WERI-Rb-1 (cell line): ENCODE data around the gene PUDP.

ENCODE experiments used
- DNase-seq: peaks from one replicate; pipeline ENCODE4 v3.0.0-alpha.2; 2020
- H3K27ac ChIP-seq: fragments of 250-450 bp; sonication (Bioruptor Pico); 2 replicates; pipeline ENCODE4 v1.5.1; 2020; ENCODE audit warnings: mild to moderate bottlenecking, moderate library complexity
- H3K27me3 ChIP-seq: fragments of 250-450 bp; sonication (Bioruptor Pico); 2 replicates; pipeline ENCODE4 v1.5.1; 2021; ENCODE audit warnings: mild to moderate bottlenecking, low read depth, moderate library complexity; ENCODE audit not compliant: insufficient read depth, severe bottlenecking
- H3K36me3 ChIP-seq: fragments of 250-450 bp; sonication (Bioruptor Pico); 2 replicates; pipeline ENCODE4 v1.5.1; 2020; ENCODE audit warnings: mild to moderate bottlenecking, moderate library complexity
- H3K4me3 ChIP-seq: 2 replicates; pipeline ENCODE4 v1.5.1; 2011; ENCODE audit warnings: low read depth, mild to moderate bottlenecking, control low read depth, low read length
- H3K9me3 ChIP-seq: fragments of 250-450 bp; sonication (Bioruptor Pico); 2 replicates; pipeline ENCODE4 v1.5.1; 2021; ENCODE audit warnings: mild to moderate bottlenecking, moderate library complexity; ENCODE audit not compliant: severe bottlenecking
- TF ChIP-seq, protein P1 (sequence below): IDR thresholded peaks from 2 replicates; pipeline ENCODE4 v1.5.1; 2011; ENCODE audit warnings: low read depth, mild to moderate bottlenecking, control low read depth, inconsistent platforms, low read length

PUDP gene

DNA sequence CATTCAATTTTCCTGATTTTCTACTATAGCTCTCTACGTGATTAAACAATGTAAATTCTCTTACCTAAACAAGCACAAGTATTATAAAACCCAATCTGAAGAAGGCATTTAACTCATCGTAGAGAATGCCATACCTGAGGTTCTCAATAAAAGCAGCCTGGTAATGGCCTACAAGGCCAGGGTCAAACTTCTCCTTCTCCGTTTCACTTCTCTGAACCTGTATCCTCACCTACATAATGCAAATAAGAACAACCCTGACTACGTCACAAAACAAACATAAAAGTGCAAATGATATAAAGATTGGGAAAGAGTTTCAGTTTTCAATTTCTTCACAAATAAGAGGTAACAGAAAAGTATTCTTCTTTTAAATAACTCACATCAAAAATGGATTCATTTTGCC, 56.0 kb downstream of the PUDP start:
- H3K27me3 ChIP-seq, result no peaks in the 10 kb centered on the region
- no peak overlapping the region for H3K27ac ChIP-seq
- peaks cover 5% of the 10 kb centered on the region for H3K36me3 ChIP-seq
- TF ChIP-seq, protein P1, sequence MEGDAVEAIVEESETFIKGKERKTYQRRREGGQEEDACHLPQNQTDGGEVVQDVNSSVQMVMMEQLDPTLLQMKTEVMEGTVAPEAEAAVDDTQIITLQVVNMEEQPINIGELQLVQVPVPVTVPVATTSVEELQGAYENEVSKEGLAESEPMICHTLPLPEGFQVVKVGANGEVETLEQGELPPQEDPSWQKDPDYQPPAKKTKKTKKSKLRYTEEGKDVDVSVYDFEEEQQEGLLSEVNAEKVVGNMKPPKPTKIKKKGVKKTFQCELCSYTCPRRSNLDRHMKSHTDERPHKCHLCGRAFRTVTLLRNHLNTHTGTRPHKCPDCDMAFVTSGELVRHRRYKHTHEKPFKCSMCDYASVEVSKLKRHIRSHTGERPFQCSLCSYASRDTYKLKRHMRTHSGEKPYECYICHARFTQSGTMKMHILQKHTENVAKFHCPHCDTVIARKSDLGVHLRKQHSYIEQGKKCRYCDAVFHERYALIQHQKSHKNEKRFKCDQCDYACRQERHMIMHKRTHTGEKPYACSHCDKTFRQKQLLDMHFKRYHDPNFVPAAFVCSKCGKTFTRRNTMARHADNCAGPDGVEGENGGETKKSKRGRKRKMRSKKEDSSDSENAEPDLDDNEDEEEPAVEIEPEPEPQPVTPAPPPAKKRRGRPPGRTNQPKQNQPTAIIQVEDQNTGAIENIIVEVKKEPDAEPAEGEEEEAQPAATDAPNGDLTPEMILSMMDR, result no peak
- no peaks in the 10 kb centered on the region for H3K9me3 ChIP-seq
- DNase-seq, result no peak
- H3K4me3 ChIP-seq, result no peak overlapping the region

GRCh38 chrX:7090641-7091040, 57.3 kb downstream of the PUDP start:
- DNase-seq, result no peak
- TF ChIP-seq, protein P1, result no peak
- Histone ChIP-seq H3K27me3 (no peaks in the 10 kb centered on the region), H3K36me3 (peaks cover 5% of the 10 kb centered on the region), H3K9me3 (no peaks in the 10 kb centered on the region), H3K27ac (no peak overlapping the region), H3K4me3 (no peak overlapping the region)

- H3K27ac ChIP-seq, result peak overlapping the region; percentile 15; the same call in 1 of the 2 replicates
- DNase-seq, result peak; percentile 69
- H3K9me3 ChIP-seq, result no peaks in the 10 kb centered on the region
- no peak overlapping the region for H3K4me3 ChIP-seq
- no peaks in the 10 kb centered on the region for H3K27me3 ChIP-seq
- H3K36me3 ChIP-seq, result peaks cover 6% of the 10 kb centered on the region
- TF ChIP-seq, protein P1, result peak; percentile 75
These were observed 58.9 kb downstream of the PUDP start for GRCh38 chrX:7088968-7089615.

DNA sequence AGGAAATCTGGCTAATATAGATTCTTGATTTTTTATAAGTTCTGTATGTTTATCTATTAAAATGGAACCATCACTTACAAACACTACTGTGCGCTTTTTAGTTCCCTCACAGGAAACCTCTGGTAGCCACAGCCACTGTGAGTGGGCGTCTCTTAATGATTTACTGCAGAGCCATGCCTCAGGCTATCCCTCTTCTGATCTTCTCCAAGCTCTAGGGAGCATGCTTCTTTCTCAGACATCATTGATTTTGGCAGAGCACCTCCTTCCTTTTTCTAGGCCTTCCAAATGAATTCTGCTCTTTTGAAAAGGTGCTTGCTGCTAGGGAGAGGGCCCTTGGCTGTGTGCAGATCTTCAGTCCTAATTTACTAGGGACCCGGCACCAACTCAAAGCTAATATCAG, 61.6 kb downstream of the PUDP start:
- Histone ChIP-seq H3K4me3 (no peak overlapping the region), H3K27ac (no peak overlapping the region), H3K27me3 (no peaks in the 10 kb centered on the region), H3K36me3 (peaks cover 13% of the 10 kb centered on the region), H3K9me3 (no peaks in the 10 kb centered on the region)
- no peak for DNase-seq
- TF ChIP-seq, protein P1, result no peak

DNA sequence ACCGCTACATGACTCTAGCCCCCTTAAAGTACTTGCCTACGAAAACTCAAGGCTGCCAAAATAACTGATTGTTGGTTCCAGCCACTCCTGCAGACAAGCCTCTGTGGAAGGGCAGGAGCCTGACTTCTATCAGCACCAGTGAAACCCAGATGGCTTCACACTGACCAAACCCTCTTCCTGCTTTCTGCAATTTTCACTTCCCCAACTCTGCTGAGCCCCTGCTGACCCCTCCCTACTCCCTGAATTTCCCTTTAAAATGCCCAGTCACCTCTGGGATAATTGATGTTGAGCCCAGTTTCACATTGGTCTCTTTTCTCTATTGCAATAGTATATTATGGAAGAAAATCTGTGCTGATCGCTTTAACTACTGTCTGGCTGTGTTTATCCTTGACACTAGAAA, 62.1 kb downstream of the PUDP start:
- Histone ChIP-seq H3K9me3 (no peaks in the 10 kb centered on the region), H3K36me3 (peaks cover 13% of the 10 kb centered on the region), H3K4me3 (no peak overlapping the region), H3K27ac (no peak overlapping the region), H3K27me3 (no peaks in the 10 kb centered on the region)
- no peak for DNase-seq
- TF ChIP-seq, protein P1, result no peak

GRCh38 chrX:7084841-7085240, 63.1 kb downstream of the PUDP start:
- Histone ChIP-seq H3K36me3 (peaks cover 13% of the 10 kb centered on the region), H3K9me3 (no peaks in the 10 kb centered on the region), H3K27ac (no peak overlapping the region), H3K27me3 (no peaks in the 10 kb centered on the region), H3K4me3 (no peak overlapping the region)
- TF ChIP-seq, protein P1, result no peak
- DNase-seq, result no peak
